Large intestine (tissue), 3 donors: ENCODE results near the gene SPAG9. TPM values are rescaled to one million over a fixed set of nuclear protein-coding genes. Genes with fewer than 3 reads are reported as not detected.

Experiments
- DNase-seq, 2 donors: peaks; one replicate each; pipeline versions ENCODE4 v3.0.0 to v3.0.0-alpha.2; 2013
- H3K27ac ChIP-seq: one replicate; pipeline ENCODE4 v1.5.1; 2013; ENCODE audit warnings: low read length
- H3K27me3 ChIP-seq: 2 replicates; pipeline ENCODE4 v1.6.1; 2013; ENCODE audit warnings: low read length; ENCODE audit not compliant: control insufficient read depth, insufficient read depth
- H3K36me3 ChIP-seq: 2 replicates; pipeline ENCODE4 v1.6.1; 2013; ENCODE audit warnings: low read length; ENCODE audit not compliant: control insufficient read depth, insufficient read depth
- H3K4me1 ChIP-seq: one replicate; pipeline ENCODE4 v1.6.1; 2013; ENCODE audit warnings: low read length; ENCODE audit not compliant: control insufficient read depth, insufficient read depth
- H3K4me3 ChIP-seq: one replicate; pipeline ENCODE4 v1.5.1; 2013; ENCODE audit warnings: low read length
- H3K9me3 ChIP-seq: one replicate; pipeline ENCODE4 v1.6.1; 2013; ENCODE audit warnings: mild to moderate bottlenecking, low read depth, low read length, moderate library complexity; ENCODE audit not compliant: control insufficient read depth
- WGBS: methylation state at CpG from one replicate; pipeline ENCODE4 v1.1.5; 2013; ENCODE audit warnings: low lambda C conversion rate; ENCODE audit not compliant: insufficient coverage; 5-methylcytosine and 5-hydroxymethylcytosine counted together
- polyA plus RNA-seq: library from polyadenylated mRNA; unstranded; fragments of 120-200 nt; gene quantifications from one replicate; pipeline ENCODE4 v1.2.1, GENCODE V29; 2013

Gene SPAG9
- polyA plus RNA-seq, 1 donor: 68.2 TPM

DNA sequence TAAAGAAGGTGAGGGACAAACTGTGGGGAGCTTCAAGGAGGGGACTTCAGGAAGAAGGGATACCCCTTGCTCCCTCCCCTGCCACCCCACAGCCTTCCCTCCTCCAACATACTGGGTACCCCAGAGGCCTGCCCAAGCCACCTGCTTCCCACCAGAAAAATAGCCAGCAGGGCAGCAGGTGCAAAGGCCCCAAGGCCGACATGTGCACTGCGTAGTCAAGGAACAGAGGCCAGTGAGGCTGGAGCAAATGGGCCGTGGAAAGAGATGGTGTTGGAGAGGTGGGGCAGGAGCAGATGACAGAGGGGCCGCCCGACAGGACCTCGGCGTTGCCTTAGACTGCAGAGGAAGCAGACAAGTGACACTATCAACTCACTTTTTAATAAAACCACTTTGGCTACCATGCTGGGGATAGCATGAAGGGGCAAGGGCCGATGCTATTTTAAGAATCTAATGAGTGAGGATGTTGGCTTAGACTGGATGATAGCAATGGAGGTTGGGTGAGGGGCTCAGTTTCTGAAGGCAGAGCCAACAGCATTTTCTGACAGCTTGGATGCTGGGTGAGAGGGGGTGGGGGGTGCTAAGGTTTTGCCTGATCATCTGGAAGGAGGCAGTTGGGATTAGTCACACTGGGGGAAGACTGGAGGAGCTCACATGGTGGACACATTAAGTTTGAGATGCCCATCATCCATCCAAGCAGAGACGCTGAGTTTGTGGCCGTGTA lies 181.7 kb downstream of the SPAG9 start:
- H3K4me1 ChIP-seq: peaks cover 42% of the 10 kb centered on the region
- WGBS: no CpG with 5 or more reads among the region's 10 CpGs

GRCh38 chr17:50935996-50936266 lies 184.7 kb downstream of the SPAG9 start:
- Histone ChIP-seq H3K4me1 (peaks cover 14% of the 10 kb centered on the region), H3K27ac (no peak overlapping the region), H3K9me3 (no peaks in the 10 kb centered on the region), H3K27me3 (no peaks in the 10 kb centered on the region), H3K36me3 (no peaks in the 10 kb centered on the region), H3K4me3 (no peak overlapping the region)
- no CpG with 5 or more reads among the region's 5 CpGs for WGBS
- no peak for DNase-seq

More for the DNA sequence above, 181.7 kb downstream of the SPAG9 start:
- Histone ChIP-seq H3K27ac (no peak overlapping the region), H3K9me3 (no peaks in the 10 kb centered on the region), H3K4me3 (no peak overlapping the region), H3K27me3 (no peaks in the 10 kb centered on the region), H3K36me3 (no peaks in the 10 kb centered on the region)
- DNase-seq: no peak

DNA sequence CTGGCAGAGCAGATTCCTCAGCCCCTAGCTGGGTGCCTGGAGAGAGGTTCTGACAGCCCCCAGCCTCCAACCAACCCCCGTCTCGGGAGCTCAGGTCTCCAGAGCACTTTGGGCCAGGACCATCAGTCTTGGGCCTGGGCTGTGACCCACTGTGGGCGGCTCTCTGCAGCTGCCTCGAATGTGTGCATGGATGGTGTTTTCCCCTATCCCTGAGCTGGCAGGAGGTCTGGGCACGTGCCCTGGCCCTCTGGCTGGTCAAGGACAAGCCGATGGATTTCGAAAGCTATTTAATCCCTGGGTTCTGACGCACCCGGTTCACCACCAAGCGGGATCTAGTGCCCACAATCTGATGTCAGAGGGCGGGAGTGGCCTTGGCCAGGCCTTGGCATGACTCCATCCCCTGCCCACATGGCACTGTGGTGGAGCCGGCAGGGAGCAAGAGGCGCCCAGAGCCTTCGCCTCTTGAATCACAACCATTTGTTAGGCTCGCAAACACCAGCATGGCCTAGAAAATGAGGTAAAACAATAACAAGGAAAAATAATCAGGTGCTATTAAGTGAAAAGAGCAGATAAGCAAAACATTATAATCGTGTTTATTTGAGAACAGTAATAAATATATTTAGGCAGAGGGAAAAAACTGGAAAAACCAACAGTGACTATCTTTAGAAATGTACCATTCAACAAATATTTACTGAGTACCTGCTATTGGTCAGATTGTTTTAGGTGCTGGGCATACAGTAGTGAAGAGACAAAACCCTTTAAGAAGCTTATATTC lies 185.3 kb downstream of the SPAG9 start:
- no peak overlapping the region for H3K27ac ChIP-seq
- no peaks in the 10 kb centered on the region for H3K36me3 ChIP-seq
- peaks cover 16% of the 10 kb centered on the region for H3K4me1 ChIP-seq
- H3K9me3 ChIP-seq: no peaks in the 10 kb centered on the region
- no peaks in the 10 kb centered on the region for H3K27me3 ChIP-seq
- H3K4me3 ChIP-seq: no peak overlapping the region
- WGBS: 17% methylated on average over 1 of the region's 16 CpGs
- no peak for DNase-seq

DNA sequence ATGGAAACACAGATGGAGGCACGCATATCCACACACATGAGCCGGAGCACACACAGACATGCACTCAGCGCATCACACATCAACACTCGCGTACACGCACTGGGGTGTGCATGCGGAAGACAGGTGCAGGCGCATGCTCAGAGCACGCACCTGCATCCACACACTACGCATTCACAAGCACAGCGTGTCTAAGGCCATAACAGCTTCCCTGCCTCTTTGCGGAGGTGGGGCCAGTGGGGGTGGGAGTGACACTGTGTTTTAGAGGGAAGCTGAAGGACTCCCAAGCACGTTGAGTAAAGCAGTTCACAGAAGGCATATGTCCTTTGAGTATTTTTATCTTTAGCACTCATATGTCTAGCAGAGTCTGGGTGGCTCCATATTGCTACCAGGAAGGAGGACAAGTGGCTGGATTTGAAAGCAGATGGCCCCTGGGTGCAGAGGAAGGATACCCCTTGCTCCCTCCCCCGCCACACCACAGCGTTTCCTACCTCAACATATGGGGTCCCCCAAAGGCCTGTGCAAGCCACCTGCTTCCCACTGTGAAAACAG lies 185.9 kb downstream of the SPAG9 start:
- no peaks in the 10 kb centered on the region for H3K36me3 ChIP-seq
- no peaks in the 10 kb centered on the region for H3K9me3 ChIP-seq
- H3K27me3 ChIP-seq: no peaks in the 10 kb centered on the region
- H3K4me1 ChIP-seq: peaks cover 9% of the 10 kb centered on the region
- WGBS: no CpG with 5 or more reads among the region's 15 CpGs
- H3K27ac ChIP-seq: no peak overlapping the region
- H3K4me3 ChIP-seq: no peak overlapping the region
- no peak for DNase-seq

- Histone ChIP-seq H3K4me1 (peaks cover 5% of the 10 kb centered on the region), H3K27ac (no peak overlapping the region)
- WGBS: no CpG with 5 or more reads among the region's 4 CpGs
Observed at GRCh38 chr17:50934161-50934560, 186.5 kb downstream of the SPAG9 start.

DNA sequence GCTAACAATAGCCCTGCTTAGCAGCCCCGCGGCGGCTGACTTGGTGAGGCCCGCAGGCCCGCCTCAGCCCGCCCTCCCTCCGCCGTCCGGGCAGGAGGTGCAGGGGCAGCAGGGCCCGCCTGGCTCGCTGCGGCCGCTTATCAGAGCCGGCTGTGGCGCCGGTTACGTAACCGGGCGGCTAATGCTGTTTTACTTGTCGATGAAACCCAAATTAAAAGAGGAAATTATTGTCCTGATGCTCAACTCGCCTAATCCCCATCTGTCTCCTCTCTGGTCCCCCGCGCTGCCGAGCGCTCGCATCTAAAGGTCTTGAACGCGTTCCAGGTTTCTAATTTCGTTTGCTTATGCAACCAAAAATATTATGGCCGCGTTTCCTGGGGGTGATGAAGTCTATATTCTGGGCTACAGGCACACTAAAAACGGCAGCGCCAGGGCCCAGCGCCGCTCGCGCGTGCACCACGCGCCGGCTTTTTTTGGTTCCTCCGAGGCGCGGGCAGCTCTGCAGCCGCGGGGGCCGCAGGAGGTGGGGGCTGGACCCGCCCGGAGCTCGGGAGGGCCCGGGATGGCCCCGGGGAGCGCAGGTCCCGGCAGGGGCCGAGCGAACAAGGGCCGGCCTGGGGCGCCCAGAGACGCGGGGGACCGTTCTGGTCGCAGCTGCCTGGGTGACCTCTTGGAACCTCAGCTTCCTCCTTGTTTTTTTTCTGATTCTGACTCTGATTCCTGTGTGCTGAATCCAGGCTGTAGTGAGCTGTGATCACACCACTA lies 189.3 kb downstream of the SPAG9 start:
- H3K4me1 ChIP-seq: peaks cover 9% of the 10 kb centered on the region
- peak overlapping the region; percentile 45 for H3K4me3 ChIP-seq
- peak overlapping the region; percentile 70 for H3K27ac ChIP-seq
- H3K36me3 ChIP-seq: no peaks in the 10 kb centered on the region
- peak; percentile 76 to 87 for DNase-seq
- H3K27me3 ChIP-seq: no peaks in the 10 kb centered on the region
- no CpG with 5 or more reads among the region's 62 CpGs for WGBS
- H3K9me3 ChIP-seq: no peaks in the 10 kb centered on the region

More at GRCh38 chr17:50934161-50934560, 186.5 kb downstream of the SPAG9 start:
- no peaks in the 10 kb centered on the region for H3K9me3 ChIP-seq
- no peaks in the 10 kb centered on the region for H3K27me3 ChIP-seq
- no peaks in the 10 kb centered on the region for H3K36me3 ChIP-seq
- H3K4me3 ChIP-seq: no peak overlapping the region
- DNase-seq: no peak

- peak; percentile 50 to 59 for DNase-seq
- no peaks in the 10 kb centered on the region for H3K36me3 ChIP-seq
- H3K4me1 ChIP-seq: peaks cover 24% of the 10 kb centered on the region
- no peak overlapping the region for H3K4me3 ChIP-seq
- no CpG with 5 or more reads among the region's 4 CpGs for WGBS
- no peaks in the 10 kb centered on the region for H3K27me3 ChIP-seq
- H3K27ac ChIP-seq: peak overlapping the region; percentile 1
- no peaks in the 10 kb centered on the region for H3K9me3 ChIP-seq
Observed at GRCh38 chr17:50928646-50929045, 192.0 kb downstream of the SPAG9 start.

GRCh38 chr17:50927287-50927686 lies 193.4 kb downstream of the SPAG9 start:
- WGBS: no CpG with 5 or more reads among the region's 4 CpGs
- Histone ChIP-seq H3K9me3 (no peaks in the 10 kb centered on the region), H3K36me3 (no peaks in the 10 kb centered on the region), H3K4me1 (peaks cover 36% of the 10 kb centered on the region), H3K27ac (no peak overlapping the region), H3K27me3 (no peaks in the 10 kb centered on the region), H3K4me3 (no peak overlapping the region)
- no peak for DNase-seq

DNA sequence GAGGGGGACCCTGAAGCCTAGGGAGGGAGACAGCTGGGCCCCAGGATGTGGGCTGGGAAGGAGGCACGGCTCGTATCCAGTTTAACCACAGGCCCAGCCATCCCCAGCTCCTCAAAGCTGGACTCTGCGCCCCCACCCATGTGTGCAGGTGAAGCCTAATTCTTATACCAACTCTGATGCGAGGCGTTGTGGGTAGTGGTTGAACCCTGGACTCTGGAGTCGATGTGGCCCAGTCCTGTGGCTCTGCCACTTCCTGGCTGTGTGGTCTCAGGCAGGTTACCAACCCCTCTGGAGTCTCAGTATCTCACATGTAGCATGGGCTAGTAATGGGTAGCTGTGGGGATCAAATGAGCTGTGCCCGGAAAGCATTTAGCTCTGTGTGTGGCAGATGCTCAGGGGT lies 194.1 kb downstream of the SPAG9 start:
- DNase-seq: no peak
- H3K36me3 ChIP-seq: no peaks in the 10 kb centered on the region
- H3K27ac ChIP-seq: no peak overlapping the region
- no peaks in the 10 kb centered on the region for H3K27me3 ChIP-seq
- no CpG with 5 or more reads among the region's 7 CpGs for WGBS
- no peaks in the 10 kb centered on the region for H3K9me3 ChIP-seq
- H3K4me1 ChIP-seq: peaks cover 43% of the 10 kb centered on the region
- H3K4me3 ChIP-seq: no peak overlapping the region

DNA sequence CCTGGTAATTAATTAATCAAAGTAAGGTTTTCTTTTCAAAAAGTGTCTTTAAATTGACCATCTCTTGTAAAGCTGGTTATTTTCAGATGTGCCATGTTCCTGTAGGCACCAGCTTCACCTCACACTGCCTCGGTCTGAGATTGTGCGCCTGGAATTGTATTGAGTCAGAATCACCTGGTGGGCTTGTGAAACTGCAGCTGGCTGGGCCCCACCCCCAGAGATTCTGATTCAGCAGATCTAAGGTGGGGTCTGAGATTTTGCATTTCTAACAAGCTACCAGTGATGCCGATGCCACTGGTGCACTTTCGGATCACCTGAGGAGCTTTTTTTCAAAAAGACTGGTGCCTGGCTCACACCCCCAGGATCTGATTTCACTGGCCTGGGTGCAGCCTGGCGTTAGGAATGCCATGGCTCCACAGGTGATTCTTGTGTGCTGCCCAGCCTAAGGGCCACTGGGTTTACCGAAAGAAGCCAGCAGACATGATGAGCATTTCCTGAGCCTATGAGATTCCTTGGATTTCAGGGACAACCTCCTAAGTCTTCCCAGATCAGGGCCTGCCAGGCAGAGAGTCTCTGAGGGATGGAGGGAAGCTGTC lies 195.3 kb downstream of the SPAG9 start:
- Histone ChIP-seq H3K27ac (no peak overlapping the region), H3K4me3 (no peak overlapping the region), H3K4me1 (peaks cover 49% of the 10 kb centered on the region), H3K36me3 (no peaks in the 10 kb centered on the region), H3K27me3 (no peaks in the 10 kb centered on the region), H3K9me3 (no peaks in the 10 kb centered on the region)
- WGBS: 100% methylated on average over 1 of the region's 6 CpGs
- DNase-seq: no peak
